HepG2 (cell line): ENCODE measurements around the gene CYP26A1. TPM values are rescaled to one million over a fixed set of nuclear protein-coding genes. Genes with fewer than 3 reads are reported as not detected.

ENCODE experiments used
- CSRNP1 ChIP-seq: sonication (generic); formaldehyde crosslinking; IDR thresholded peaks from 2 replicates; pipeline ENCODE4 v1.8.1; 2023; ENCODE audit warnings: mild to moderate bottlenecking, missing genetic modification reagents
- GFI1 ChIP-seq: sonication (generic); formaldehyde crosslinking; IDR thresholded peaks from 2 replicates; pipeline ENCODE4 v1.5.0; 2020; ENCODE audit warnings: missing genetic modification reagents, mild to moderate bottlenecking, borderline replicate concordance
- PHF21A ChIP-seq: sonication (generic); formaldehyde crosslinking; IDR thresholded peaks from 2 replicates; pipeline ENCODE4 v1.5.0; 2020; ENCODE audit warnings: mild to moderate bottlenecking, missing genetic modification reagents
- ZC3H13 ChIP-seq: sonication (generic); formaldehyde crosslinking; IDR thresholded peaks from 2 replicates; pipeline ENCODE4 v1.8.1; 2023; ENCODE audit warnings: mild to moderate bottlenecking, missing genetic modification reagents, moderate library complexity
- ZNF512B ChIP-seq: sonication (generic); formaldehyde crosslinking; IDR thresholded peaks from 2 replicates; pipeline ENCODE4 v1.5.1; 2020; ENCODE audit warnings: missing genetic modification reagents, mild to moderate bottlenecking, borderline replicate concordance
- ZNF546 ChIP-seq: sonication (generic); formaldehyde crosslinking; conservative IDR thresholded peaks from 2 replicates; pipeline ENCODE4 v1.8.1; 2023; ENCODE audit warnings: mild to moderate bottlenecking, missing genetic modification reagents
- ZNF564 ChIP-seq: sonication (generic); formaldehyde crosslinking; IDR thresholded peaks from 2 replicates; pipeline ENCODE4 v1.8.1; 2023; ENCODE audit warnings: mild to moderate bottlenecking, missing genetic modification reagents
- ZSCAN20 ChIP-seq: sonication (generic); formaldehyde crosslinking; IDR thresholded peaks from 2 replicates; pipeline ENCODE4 v1.4.0; 2020; ENCODE audit warnings: missing genetic modification reagents, mild to moderate bottlenecking, borderline replicate concordance
- ZSCAN25 ChIP-seq: sonication (generic); formaldehyde crosslinking; IDR thresholded peaks from 2 replicates; pipeline ENCODE4 v1.8.0; 2022; ENCODE audit warnings: mild to moderate bottlenecking, missing genetic modification reagents
- polyA plus RNA-seq, 8 experiments: library from polyadenylated mRNA; depleted of rRNA in 3 of 8; stranded (reverse) in 7 of 8; unstranded in 1 of 8; fragments of >200 nt; fragmentation: Illumina TruSeq in 4 of 8; extraction: Trizol in 4 of 8; gene quantifications; 2 replicates each; pipeline versions ENCODE4 v1.2.1 to v1.2.3, GENCODE V29; 2011 to 2016; ENCODE audit warnings: low read depth in 4 of 8, missing spikeins in 1 of 8, mixed read lengths in 1 of 8; ENCODE audit not compliant: insufficient read depth in 1 of 8
- total RNA-seq, 5 experiments: library from RNA; depleted of rRNA; stranded (reverse); fragments of >200 nt; fragmentation: Illumina TruSeq; extraction: Trizol; gene quantifications; 2 replicates each; pipeline ENCODE4 v1.2.3, GENCODE V29; 2016; ENCODE audit warnings: low read depth in 1 of 5
- TF ChIP-seq, protein P1 (sequence below): sonication (generic); formaldehyde crosslinking; IDR thresholded peaks from 2 replicates; pipeline ENCODE4 v1.4.0; 2020; ENCODE audit warnings: missing genetic modification reagents
- TF ChIP-seq, protein P2 (sequence below): sonication (generic); formaldehyde crosslinking; IDR thresholded peaks from 2 replicates; pipeline ENCODE4 v1.4.0; 2020; ENCODE audit warnings: missing genetic modification reagents
- TF ChIP-seq, protein P3 (sequence below): sonication (generic); formaldehyde crosslinking; IDR thresholded peaks from 2 replicates; pipeline ENCODE4 v1.5.0; 2020; ENCODE audit warnings: missing genetic modification reagents, mild to moderate bottlenecking, borderline replicate concordance
- TF ChIP-seq, protein P4 (sequence below): sonication (generic); formaldehyde crosslinking; IDR thresholded peaks from 2 replicates; pipeline ENCODE4 v1.5.0; 2020; ENCODE audit warnings: mild to moderate bottlenecking, missing genetic modification reagents, borderline replicate concordance

Gene CYP26A1
- total and polyA plus RNA-seq, 2 of the 13 experiments (the other 11 are each of a cell fraction or from before 2014, with no cell fraction given), result 0.15 TPM; not detected in 1

- TF ChIP-seq, protein P1, sequence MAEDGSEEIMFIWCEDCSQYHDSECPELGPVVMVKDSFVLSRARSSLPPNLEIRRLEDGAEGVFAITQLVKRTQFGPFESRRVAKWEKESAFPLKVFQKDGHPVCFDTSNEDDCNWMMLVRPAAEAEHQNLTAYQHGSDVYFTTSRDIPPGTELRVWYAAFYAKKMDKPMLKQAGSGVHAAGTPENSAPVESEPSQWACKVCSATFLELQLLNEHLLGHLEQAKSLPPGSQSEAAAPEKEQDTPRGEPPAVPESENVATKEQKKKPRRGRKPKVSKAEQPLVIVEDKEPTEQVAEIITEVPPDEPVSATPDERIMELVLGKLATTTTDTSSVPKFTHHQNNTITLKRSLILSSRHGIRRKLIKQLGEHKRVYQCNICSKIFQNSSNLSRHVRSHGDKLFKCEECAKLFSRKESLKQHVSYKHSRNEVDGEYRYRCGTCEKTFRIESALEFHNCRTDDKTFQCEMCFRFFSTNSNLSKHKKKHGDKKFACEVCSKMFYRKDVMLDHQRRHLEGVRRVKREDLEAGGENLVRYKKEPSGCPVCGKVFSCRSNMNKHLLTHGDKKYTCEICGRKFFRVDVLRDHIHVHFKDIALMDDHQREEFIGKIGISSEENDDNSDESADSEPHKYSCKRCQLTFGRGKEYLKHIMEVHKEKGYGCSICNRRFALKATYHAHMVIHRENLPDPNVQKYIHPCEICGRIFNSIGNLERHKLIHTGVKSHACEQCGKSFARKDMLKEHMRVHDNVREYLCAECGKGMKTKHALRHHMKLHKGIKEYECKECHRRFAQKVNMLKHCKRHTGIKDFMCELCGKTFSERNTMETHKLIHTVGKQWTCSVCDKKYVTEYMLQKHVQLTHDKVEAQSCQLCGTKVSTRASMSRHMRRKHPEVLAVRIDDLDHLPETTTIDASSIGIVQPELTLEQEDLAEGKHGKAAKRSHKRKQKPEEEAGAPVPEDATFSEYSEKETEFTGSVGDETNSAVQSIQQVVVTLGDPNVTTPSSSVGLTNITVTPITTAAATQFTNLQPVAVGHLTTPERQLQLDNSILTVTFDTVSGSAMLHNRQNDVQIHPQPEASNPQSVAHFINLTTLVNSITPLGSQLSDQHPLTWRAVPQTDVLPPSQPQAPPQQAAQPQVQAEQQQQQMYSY (CRISPR knock-in tag), result 0 out of 2 replicates have a peak, but pooled peaks have one; percentile 33
- TF ChIP-seq, protein P2, sequence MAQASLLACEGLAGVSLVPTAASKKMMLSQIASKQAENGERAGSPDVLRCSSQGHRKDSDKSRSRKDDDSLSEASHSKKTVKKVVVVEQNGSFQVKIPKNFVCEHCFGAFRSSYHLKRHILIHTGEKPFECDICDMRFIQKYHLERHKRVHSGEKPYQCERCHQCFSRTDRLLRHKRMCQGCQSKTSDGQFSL, result no peak
- TF ChIP-seq GFI1 (CRISPR knock-in tag) (no peak), ZSCAN25 (CRISPR knock-in tag) (no peak), PHF21A (CRISPR knock-in tag) (no peak), ZNF546 (no peak), ZNF512B (CRISPR knock-in tag) (no peak), ZC3H13 (no peak), CSRNP1 (CRISPR knock-in tag) (no peak), ZNF564 (CRISPR knock-in tag) (no peak), ZSCAN20 (CRISPR knock-in tag) (peak; percentile 80; the same call in 1 of the 2 replicates)
- TF ChIP-seq, protein P3, sequence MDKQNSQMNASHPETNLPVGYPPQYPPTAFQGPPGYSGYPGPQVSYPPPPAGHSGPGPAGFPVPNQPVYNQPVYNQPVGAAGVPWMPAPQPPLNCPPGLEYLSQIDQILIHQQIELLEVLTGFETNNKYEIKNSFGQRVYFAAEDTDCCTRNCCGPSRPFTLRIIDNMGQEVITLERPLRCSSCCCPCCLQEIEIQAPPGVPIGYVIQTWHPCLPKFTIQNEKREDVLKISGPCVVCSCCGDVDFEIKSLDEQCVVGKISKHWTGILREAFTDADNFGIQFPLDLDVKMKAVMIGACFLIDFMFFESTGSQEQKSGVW (CRISPR knock-in tag), result no peak
- TF ChIP-seq, protein P4, sequence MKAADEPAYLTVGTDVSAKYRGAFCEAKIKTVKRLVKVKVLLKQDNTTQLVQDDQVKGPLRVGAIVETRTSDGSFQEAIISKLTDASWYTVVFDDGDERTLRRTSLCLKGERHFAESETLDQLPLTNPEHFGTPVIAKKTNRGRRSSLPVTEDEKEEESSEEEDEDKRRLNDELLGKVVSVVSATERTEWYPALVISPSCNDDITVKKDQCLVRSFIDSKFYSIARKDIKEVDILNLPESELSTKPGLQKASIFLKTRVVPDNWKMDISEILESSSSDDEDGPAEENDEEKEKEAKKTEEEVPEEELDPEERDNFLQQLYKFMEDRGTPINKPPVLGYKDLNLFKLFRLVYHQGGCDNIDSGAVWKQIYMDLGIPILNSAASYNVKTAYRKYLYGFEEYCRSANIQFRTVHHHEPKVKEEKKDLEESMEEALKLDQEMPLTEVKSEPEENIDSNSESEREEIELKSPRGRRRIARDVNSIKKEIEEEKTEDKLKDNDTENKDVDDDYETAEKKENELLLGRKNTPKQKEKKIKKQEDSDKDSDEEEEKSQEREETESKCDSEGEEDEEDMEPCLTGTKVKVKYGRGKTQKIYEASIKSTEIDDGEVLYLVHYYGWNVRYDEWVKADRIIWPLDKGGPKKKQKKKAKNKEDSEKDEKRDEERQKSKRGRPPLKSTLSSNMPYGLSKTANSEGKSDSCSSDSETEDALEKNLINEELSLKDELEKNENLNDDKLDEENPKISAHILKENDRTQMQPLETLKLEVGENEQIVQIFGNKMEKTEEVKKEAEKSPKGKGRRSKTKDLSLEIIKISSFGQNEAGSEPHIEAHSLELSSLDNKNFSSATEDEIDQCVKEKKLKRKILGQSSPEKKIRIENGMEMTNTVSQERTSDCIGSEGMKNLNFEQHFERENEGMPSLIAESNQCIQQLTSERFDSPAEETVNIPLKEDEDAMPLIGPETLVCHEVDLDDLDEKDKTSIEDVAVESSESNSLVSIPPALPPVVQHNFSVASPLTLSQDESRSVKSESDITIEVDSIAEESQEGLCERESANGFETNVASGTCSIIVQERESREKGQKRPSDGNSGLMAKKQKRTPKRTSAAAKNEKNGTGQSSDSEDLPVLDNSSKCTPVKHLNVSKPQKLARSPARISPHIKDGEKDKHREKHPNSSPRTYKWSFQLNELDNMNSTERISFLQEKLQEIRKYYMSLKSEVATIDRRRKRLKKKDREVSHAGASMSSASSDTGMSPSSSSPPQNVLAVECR (CRISPR knock-in tag), result no peak
Observed at GRCh38 chr10:93080350-93081046, 6.8 kb downstream of the CYP26A1 start (continued).
